Measurements from ENCODE around the gene OR5C1.
"Not testable (repeated sequence)": the region's sequence is repeated elsewhere in the genome, so short reads cannot be mapped to it uniquely, and the experiment has no call there.

Gene OR5C1

DNA sequence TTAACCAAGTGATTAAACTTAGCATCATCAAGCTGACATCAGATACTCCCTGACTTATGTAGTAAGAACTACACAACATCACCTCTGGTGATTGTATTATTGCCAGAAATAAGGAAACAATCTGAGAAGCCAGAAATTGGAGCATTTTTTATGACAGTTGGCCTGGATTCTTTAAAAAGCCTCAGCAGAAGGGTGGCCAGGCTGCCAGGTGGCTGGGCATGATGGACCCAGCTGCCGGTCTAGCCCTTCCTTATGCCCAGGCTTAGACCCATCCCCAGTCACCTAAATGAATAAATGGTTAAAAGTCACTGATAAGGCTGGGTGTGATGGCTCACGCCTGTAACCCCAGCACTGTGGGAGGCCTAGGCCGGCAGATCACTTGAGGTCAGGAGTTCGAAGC, 24.0 kb downstream of the OR5C1 start:
- DNase-seq = no peak

DNA sequence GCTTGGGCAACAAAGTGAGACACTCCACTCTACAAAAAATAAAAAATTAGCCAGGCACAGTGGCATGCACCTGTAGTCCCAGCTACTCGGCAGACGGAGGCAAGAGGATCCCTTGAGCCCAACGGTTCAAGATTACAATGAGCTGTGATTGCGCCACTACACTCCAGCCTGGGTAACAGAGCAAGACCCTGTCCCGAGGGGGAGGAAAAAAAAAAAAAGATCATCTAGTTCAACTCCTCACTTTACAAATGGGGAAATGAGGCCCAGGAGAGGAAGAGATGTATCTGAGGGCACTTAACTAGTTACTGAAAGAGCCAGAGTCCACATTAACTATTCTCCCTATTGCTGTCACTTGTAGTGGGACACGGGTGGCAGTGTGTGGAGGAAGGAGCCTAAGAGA, 25.8 kb downstream of the OR5C1 start:
- DNase-seq = no peak

- no peak for DNase-seq
Observed at GRCh38 chr9:122815544-122815943, 26.8 kb downstream of the OR5C1 start.

DNA sequence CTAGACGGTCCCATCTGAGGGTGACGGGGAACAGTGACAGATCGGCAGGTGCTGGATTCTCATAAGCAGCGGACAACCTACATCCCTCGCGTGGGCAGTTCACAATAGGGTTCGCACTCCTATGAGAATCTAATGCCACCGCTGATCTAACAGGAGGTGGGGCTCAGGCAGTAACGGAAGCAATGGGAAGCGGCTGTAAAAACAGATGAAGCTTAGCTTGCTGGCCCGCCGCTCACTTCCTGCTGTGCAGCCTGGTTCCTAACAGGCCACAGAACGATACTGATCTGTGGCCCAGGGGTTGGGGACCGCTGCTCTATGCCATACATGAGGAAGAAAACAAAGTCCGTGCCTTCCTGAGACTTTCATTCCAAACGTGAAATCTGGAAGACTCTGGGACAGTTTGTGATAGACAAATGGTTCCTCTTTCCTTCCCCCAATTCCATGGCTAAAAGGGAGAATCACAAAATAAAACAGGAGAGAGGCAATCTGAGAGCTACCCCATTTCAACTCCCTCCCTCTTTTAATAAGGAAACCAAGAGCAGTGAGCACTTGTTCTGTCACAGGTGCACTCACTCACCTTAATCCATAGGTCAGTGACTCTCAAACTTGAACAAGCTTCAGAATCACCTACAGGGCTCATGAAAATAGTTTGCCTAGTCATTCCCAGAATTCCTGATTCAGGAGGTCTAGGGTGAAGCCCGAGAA, 27.6 kb downstream of the OR5C1 start:
- DNase-seq = no peak

GRCh38 chr9:122819326-122819725, 30.6 kb downstream of the OR5C1 start:
- DNase-seq = no peak

GRCh38 chr9:122819791-122820489, 31.2 kb downstream of the OR5C1 start:
- no peak for DNase-seq

GRCh38 chr9:122820490-122820845, 31.7 kb downstream of the OR5C1 start:
- no peak for DNase-seq

- DNase-seq = no peak
Observed at GRCh38 chr9:122821278-122821943, 32.7 kb downstream of the OR5C1 start.

GRCh38 chr9:122822056-122822455, 33.3 kb downstream of the OR5C1 start:
- DNase-seq = no peak

GRCh38 chr9:122822938-122823337, 34.2 kb downstream of the OR5C1 start:
- no peak for DNase-seq

DNA sequence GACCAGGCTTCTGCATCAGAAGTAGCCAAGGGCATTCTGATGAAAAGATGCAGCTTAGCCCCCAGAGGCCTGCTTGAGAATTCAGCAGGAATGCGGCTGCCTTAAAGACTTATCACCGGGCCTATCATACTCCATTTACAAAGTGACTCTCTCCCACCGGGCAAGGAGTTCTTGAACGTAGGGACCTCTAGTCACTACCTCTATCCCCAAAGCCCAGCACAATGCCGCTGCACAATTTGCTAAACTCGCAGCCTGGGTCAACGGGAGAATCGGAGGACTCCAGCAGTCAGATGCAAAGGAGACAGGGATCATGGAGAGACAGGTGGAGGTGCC, 39.0 kb downstream of the OR5C1 start:
- no peak for DNase-seq

DNA sequence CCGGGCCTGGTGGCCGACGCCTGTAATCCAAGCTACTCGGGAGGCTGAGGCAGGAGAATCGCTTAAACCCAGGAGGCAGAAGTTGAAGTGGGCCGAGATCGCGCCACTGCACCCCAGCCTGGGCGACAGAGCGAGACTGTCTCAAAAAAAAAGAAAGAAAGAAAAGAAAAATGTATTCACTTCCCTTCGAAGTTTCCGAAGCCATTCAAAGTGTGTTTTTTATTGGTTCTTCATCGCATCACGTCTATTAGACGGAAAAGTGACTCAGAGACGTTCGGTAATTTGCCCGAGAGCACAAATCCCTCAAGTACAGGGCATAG, 40.2 kb downstream of the OR5C1 start:
- not testable (repeated sequence) for DNase-seq

- DNase-seq = no peak
Observed at GRCh38 chr9:122832194-122832593, 43.5 kb downstream of the OR5C1 start.

DNA sequence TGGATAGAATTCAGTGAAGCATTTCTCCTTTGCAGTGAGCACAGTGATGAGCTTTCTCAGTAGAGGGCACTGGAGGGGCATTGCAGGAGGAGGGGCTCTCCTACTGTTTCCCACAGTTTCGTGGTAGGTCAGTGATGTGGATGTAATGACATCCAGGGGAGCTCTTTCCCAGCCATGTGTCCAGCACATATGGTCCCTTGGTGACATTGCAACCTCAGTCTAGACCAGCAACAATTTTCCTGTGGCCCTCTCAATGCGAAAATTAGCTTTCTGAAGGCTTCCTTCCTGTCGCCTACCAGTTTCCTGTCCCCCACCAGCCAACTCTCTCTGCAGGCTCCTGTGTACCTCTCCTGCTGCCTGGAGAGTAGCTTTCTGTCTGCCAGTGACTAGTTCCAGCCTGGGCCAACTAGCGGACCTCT, 46.6 kb downstream of the OR5C1 start:
- no peak for DNase-seq

- DNase-seq = no peak
Observed at GRCh38 chr9:122837266-122837850, 48.6 kb downstream of the OR5C1 start.

- DNase-seq = not testable (repeated sequence)
Observed at GRCh38 chr9:122838441-122838840, 49.7 kb downstream of the OR5C1 start.
